HG03565 (cell line): ENCODE data around the gene PHC2.
"Not testable (repeated sequence)": the region's sequence is repeated elsewhere in the genome, so short reads cannot be mapped to it uniquely, and the experiment has no call there.

ENCODE experiments used
- ATAC-seq: cut with Tn5 transposase; IDR thresholded peaks from one replicate; pipeline ENCODE4 v1.9.1; 2021; ENCODE audit warnings: mild to moderate bottlenecking, moderate library complexity; ENCODE audit not compliant: unreplicated experiment

Gene PHC2

DNA sequence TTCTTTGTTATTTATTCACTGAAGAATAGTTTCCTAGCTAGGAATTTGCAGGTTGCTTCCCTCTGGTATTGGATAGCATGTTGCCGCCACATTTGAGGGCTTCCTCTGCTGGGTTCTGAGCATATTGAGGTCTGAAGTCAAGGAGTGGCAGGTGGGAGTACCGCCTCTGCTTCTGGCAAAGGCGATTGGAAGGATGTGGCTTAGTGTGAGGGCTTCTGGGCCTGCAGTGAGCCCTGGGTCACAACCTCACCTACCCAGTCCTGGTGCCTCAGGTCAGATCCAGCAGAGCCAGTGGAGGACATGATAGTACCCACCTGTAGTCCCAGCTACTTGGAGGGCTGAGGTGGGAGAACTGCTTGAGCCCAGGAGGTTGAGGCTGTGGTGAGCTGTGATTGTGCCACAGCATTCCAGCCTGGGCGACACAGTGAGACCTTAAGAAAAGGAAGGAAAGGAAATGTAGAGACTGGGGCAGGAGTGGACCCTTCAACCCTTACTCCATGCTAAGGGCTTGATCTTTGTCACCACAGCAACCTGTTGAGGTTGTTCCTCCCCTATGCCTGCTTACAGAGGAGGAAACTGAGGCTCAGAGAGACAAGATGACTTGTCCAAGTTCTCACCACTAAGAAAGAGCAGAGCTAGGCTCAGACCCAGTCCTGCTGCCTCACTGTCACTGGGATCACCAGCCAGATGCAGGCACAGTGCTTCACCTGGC lies 132.8 kb downstream of the PHC2 start:
- ATAC-seq = no peak

DNA sequence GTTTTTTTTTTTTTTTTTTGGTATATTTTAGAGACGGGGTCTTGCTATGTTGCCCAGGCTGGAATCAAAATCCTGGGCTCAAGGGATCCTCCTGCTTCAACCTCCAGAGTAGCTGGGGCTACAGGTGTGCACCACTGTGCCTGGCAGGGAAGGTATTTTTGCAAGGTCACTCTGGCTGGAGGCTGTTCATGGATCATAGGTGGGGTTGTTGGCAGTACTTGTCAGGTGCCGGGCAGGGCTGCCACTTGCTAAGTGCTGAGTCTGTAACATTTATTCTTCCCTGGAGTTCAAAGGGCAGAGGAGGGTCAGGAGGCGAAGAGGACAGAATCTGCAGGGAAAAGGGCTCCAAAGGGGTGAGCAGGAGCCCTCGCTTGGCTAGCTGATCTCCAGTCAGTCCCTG lies 134.1 kb downstream of the PHC2 start:
- ATAC-seq = no peak

DNA sequence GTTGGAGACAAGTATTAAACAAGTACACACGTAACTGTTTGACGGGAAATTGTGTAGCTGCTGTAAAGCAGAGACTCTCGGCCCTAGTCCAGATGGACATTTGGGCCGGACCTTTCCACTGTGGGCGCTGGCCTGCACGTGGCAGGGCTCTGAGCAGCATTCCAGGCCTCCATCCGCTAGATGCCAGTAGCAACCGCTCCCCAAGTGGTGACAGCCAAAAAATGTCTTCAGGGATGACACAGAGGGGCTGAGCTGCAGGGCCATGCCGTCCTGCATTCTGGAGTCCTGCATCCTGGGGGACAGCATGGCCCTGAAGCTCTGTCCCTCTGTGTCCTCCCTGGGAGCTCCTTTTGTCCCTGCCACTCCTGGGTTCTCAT lies 134.8 kb downstream of the PHC2 start:
- ATAC-seq = no peak

DNA sequence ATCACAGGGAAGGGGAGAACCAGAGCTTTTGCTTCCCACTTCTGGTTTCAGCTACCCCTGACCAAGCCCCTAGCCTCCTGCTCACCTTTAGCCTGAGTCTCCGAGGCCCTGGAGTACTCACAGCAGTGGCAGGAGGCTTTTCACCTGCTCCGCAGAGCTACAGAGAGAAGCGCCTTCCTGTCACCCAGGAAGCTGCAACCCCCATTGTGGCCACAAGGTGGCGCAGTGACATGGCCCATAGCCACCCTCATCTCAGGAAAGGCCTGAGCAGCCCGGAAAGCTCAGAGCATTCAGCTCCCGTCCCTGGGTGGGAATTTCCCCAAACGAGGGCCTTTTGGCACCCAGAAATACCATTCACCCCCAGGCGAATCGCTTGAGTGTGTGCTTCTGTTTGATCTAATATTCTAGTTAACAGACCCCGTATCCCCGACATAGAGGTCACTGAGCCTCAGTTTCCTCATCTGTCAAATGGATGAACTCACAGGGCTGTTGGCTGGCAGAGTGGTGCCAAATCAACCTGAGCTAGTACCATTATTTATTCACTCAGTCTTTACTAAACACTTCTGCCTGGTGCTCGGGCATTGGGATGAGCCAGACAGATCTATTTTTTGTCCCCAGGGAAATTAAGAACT lies 135.3 kb downstream of the PHC2 start:
- ATAC-seq = no peak

DNA sequence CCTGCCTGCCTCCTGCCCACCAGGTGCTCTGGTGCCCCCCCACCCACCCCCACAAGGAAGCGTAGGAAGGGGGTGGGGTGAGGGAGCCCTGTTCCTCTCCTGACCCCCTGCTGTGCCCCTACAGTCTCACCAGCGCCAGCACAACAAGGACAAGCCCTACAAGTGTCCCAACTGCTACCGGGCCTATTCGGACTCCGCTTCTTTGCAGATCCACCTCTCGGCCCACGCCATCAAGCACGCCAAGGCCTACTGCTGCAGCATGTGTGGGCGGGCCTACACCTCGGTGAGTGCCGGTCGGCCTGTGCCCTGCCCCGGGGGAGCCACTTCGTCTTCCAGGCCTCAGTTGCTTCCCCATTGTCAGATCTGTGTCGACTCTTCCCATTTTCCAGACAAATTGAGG lies 135.9 kb downstream of the PHC2 start:
- ATAC-seq = no peak

DNA sequence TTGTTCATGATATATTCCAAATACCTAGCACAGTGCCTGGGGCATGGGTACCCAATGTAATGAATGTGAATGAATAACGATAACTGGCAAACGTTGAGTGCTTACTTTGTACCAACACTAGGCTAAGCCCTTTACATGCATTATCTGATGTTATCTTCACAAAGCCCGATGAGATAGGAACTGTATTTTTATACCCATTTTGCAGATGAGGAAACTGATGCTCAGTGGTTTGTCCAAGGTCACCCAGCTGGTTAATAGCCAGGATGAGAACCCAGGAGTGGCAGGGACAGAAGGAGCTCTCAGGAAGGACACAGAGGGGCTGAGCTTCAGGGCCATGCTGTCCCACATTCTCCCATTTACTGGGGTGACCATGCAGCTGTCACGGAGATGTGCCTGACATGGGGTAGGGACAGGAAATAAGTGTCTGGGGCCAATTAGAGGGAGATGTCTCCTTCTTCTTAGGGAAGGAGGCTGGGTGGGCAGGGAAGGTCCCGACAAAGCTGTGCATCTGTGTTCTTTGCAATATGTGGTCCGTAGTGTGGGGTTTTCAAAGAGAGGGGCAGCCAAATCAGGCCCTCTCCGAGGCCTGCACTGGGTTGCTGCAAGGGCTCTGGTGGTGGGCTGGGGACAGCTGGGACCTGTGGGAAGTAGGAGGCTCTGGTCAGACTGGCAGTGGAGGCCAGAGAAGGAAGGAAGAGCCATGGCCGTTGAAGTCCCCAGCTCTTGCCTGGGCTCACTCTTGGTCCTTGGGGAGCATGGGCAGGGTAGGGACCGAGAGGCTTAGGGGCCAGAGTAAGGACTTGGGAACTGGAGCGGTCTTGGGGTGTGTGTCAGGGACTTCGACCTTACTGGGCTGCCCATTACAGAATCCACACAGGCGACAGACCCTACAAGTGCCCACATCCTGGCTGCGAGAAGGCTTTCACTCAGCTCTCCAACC lies 136.6 kb downstream of the PHC2 start:
- no peak for ATAC-seq

DNA sequence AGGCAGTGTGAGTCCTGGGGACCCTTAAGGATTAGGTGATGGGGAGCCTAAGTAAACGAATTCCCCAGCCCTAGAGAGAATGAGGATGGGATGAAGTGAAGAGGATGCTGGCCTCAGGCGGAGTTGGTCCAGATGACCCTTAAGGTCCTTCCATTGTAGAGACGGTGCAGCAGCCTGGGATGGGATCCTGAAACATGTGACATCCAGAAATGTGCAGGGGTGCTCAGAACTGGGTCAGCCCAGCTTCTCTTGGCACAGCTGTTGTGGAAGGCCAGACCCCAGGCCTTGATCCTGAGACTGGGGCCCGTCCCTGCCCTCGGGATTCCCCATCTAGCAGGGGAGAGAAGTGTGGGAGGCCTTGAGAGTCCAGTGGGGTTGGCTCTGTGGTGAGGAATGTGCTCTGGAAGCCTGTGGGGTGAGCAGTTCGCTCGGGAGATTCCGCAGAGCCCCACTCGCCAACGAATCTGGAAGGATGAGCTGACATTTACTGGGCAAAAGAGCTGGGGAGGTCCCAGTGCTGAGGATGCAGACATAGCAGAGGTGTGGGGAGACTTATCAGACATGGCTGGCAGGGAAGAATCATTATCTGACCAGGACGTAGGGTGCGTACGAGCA lies 138.1 kb downstream of the PHC2 start:
- ATAC-seq = no peak

DNA sequence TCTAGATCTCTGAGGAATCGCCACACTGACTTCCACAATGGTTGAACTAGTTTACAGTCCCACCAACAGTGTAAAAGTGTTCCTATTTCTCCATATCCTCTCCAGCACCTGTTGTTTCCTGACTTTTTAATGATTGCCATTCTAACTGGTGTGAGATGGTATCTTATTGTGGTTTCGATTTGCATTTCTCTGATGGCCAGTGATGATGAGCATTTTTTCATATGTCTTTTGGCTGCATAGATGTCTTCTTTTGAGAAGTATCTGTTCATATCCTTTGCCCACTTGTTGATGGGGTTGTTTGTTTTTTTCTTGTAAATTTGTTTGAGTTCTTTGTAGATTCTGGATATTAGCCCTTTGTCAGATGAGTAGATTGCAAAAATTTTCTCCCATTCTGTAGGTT lies 140.3 kb downstream of the PHC2 start:
- not testable (repeated sequence) for ATAC-seq

DNA sequence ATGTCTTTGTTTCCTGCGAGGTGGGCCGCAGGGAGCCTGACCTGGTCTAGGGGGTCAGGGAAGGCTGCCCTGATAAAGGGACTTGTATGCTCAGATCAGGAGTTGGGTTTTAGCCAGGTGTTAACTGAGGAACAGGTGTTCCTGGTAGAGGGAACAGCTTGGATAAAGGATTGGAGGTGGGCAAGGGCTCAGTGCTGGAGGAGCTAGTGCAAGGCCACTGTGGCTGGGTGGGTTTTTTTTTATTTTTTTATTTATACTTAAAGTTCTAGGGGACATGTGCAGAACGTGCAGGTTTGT lies 141.1 kb downstream of the PHC2 start:
- ATAC-seq = no peak

DNA sequence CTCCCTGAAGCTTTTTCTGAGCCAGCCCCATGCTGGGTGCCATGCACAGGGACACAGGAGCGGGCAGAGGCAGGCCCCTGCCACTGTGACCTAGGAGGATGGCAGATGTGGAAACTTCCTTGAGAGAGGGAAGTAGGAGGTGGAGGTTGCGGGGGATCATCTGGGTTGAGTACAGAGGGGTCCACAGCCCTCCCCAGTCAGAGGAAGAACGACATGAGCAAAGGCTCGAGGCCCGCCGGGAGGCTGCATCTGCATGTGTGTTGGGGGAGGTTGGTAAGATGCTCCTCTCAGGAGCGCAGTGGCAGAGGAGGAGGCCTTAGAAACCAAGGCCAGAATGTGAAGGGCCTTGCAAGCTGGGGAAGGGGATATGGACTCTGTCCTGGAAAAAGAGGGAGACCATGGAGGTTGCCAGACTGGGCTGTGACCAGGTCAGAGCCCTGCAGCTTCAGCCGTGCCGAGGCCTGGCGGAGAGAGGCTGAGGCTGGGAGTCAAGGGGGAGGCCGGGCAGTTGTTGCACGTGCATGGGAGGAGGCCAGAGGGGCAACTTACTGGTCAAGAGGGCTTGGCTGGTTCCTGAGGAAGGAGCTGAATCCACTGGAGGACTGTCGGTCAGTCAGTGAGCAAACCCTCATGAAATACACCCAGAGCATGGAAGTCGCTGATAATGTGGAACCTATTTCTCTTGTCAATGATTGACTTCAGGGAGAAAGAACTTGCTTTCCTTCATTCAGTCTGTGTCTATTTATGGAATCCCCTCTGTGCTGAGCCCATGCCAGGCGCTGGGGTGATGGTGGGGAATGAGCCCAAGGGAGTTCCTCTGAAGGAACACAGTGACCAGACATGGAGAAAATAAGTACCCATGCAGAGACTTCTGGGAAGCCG lies 141.7 kb downstream of the PHC2 start:
- no peak for ATAC-seq

DNA sequence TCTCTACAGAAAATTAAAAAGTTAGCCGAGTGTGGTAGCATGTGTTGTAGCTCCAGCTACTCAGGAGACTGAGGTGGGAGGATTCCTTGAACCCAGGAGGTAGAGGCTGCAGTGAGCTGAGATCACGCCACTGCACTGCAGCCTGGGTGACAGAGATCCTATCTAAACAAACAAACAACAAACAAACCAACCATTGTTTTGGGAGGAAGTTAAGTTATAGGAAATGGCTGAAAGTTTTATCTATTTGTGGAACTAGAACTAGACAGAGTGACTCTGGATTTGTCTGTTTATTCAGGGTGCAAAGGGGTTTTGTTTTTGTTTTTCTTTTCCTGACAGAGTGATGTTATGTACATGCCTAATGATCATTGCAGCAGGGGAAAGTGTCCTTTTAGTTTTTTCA lies 143.6 kb downstream of the PHC2 start:
- no peak for ATAC-seq

DNA sequence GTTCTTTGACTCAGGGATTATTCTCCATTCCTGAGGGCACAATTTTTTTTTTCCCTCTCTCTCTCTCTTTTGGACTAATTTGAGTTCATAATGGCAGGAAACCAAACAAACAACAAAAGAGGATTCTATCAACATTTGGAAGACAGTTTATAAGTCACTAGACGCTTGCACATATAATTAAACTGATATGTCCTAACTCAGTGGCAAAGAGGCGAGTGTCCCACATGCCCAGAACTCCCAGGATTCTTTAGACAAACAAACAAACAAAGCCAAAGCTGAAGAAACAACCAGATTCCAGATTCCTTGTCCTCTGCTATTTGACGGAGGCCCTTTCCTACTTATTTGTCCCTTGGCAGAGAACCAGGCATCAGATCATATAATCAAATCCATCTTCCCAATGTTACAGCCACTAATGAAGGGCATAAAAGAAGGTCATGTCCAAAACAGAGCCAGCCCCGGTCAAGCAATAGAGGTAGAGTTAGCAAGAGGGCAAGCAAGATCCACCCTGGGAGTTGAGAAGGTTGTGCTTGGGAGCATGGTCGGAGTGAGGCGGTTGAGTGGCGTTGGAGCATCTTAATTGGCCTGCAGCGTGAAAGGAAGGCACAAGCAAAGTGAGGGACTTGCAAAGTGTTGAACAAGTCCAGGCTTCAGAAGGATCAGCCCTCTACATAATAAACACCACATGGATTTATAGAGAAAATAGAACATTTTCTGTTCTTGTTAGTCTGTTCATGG lies 144.3 kb downstream of the PHC2 start:
- ATAC-seq = no peak

DNA sequence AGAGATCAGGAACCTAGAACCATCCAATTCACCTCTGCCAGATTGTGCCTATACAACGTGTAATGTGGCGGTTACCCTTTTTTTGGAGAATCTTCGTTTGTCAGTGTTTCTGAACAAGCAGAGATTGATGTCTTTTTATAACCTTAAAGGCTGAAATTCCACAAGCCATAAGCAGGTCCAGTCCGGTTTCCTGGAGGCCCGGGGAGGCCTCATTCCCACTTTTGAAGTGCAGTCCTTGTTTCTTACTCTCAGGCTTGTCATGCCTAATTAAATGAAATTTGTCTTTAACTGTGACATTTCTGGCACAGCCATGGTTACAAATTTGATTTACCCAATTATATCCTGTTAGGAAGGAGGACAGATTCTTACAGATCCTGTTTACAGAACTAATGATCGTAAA lies 146.8 kb downstream of the PHC2 start:
- ATAC-seq = no peak

DNA sequence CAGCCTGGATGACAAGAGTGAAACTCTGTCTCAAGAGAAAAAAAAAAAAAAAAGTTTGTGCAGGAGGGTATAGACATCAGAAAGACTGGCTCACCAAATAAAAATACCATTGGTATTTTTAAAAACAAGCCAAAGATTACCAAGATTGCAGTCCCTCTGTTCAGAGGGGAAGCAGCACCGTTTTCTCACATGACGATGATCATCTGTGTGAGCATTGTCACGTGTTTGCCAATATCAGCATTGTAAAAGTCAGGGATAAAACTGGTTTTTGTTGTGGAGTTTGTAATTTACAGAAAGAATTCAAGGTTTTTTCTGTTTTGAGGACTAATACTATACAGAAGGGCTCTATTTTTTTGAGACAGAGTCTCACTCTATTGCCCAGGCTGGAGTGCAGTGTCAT lies 148.1 kb downstream of the PHC2 start:
- no peak for ATAC-seq

DNA sequence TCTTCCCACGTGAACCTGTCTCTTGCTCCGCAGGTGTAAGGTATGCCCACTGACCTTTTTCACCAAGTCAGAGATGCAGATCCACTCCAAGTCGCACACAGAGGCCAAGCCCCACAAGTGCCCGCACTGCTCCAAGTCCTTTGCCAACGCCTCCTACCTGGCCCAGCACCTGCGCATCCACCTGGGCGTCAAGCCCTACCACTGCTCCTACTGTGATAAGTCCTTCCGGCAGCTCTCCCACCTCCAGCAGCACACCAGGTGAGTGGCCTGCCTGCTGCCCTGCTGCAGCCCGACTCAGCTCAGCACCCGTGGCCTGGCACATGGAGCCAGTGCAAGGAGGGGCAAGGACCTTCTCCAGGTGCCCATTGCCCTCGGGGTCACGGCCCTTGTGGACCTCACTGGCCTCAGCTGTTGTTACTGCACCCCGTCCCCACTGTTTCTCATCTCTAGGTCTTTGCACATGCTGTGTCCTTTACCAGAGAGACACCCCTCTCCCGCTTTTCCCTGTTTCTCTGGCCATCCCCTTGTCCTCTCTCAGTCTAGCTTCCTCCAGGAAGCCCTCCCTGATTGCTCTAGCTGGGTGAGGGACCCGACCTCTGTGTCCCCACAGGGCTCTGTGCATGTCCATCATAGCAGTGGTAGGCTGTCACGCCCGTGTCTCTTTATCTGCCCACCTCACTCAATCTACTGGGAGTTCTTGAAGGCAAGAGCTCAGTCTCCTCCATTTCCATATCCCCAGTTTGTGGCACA lies 149.2 kb downstream of the PHC2 start:
- ATAC-seq = no peak

DNA sequence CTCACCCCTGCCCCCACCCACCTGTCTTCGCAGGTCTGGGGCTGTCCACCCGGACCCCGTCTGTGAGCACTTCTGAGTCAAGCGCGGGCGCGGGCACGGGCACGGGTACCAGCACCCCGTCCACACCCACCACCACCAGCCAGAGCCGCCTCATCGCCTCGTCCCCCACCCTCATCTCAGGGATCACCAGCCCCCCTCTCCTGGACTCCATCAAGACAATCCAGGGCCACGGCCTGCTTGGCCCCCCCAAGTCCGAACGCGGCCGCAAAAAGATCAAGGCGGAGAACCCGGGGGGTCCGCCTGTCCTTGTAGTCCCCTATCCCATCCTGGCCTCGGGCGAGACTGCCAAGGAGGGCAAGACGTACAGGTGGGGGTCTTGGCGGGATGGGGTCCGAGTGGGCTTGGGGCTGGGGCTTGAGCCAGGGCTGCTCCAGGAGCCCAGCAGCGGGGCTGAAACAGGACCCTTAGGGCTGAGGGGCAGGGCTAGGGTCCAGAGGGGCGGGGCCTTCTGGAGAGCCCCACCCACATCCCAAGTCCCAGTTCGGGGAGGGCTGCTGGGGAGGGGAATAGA lies 150.7 kb downstream of the PHC2 start:
- ATAC-seq = no peak

DNA sequence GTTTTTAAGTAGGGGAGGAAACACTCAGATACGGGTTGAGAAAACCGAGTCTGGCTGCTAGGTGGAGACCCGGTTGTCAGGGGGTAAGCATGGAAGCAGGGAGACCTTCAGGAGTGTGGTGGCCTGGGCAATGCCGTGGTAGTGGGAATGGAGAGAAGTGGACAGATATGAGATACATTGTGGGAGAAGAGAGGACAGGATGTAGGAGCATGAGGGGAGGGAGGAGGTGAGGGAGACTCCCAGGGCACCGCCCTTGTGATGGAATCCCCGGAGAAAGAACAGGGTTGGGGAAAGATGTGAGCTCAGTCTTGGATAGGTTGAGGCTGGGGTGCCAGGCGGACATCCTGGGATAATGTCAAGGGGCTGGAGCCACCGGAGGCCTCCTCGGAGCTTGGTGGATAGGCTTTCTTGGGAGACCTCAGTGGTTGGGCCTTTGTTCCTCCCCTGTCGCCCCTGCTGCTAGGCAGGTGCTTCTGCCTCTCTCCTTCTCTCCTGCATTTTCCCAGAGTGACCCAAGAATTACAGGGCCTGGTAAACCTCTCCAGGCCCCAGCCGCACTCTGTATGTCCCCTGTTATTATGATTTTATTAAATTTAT lies 153.3 kb downstream of the PHC2 start:
- ATAC-seq = no peak

DNA sequence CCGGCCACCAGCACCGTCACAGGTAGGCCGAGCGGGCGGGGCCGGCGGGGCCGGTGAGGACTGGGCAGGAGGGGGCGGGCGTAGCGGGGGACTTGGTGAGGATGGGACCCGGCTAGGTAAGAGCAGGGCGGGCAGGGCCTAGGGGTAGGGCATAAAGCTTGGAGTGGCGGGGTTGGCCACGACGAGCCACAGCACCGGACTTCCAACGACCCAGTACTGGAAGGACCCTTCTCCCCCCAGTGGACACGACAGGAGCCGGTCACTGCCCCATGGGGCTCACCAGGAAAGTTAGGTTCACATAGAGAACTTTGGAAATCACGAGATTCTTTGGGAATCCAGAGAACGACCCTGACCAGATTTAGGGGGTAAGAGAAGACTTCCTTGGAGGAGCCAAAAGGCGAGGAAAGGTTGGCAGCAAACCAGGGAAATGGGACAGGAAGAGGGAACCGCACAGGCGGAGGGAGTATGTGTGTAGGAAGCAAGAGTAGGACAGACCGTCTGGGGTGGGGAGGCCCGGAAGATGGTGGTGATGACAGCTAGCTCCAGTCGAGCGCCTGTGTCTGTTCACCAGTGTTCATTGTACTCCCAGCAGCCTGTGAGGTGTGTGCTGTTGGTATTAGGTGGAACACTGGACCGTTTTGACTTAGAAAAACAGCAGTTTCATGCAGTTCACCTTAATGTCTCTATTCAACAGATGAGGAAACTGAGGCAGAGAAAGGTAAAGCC lies 154.2 kb downstream of the PHC2 start:
- no peak for ATAC-seq
